Gastroesophageal sphincter (tissue), 4 donors: ENCODE measurements around the gene ZNF101. TPM values are rescaled to one million over a fixed set of nuclear protein-coding genes. Genes with fewer than 3 reads are reported as not detected.

Experiments
- ATAC-seq: fragments of 150-250 bp; one replicate; pipeline ENCODE4 v1.9.1; 2016; ENCODE audit warnings: mild to moderate bottlenecking, moderate library complexity
- H3K27ac ChIP-seq, 4 donors: fragments of 200-600 bp; sonication (generic) in 3 of 4; 1 replicate in 3 of 4; 2 replicates in 1 of 4; pipeline ENCODE4 v1.5.1; 2016 to 2019
- H3K27me3 ChIP-seq: fragments of 200-600 bp; sonication (generic); one replicate; pipeline ENCODE4 v1.5.1; 2019
- H3K36me3 ChIP-seq, 2 donors: fragments of 200-600 bp; sonication (generic); one replicate each; pipeline ENCODE4 v1.5.1; 2019; ENCODE audit warnings: control low read depth in 1 of 2
- H3K4me1 ChIP-seq, 3 donors: fragments of 200-600 bp; sonication (generic); 1 replicate in 2 of 3; 2 replicates in 1 of 3; pipeline ENCODE4 v1.5.1; 2016 to 2019; ENCODE audit warnings: control low read depth in 2 of 3
- H3K4me3 ChIP-seq, 2 donors: fragments of 200-600 bp; sonication (generic); one replicate each; pipeline ENCODE4 v1.5.1; 2019; ENCODE audit warnings: mild to moderate bottlenecking in 1 of 2, moderate library complexity in 1 of 2
- H3K9me3 ChIP-seq, 3 donors: fragments of 200-600 bp; sonication (generic); one replicate each; pipeline ENCODE4 v1.5.1; 2017 to 2019; ENCODE audit warnings: control low read depth in 2 of 3
- CTCF ChIP-seq, 4 experiments: fragments of 200-600 bp in 2 of 4; fragments of 450-650 bp in 2 of 4; sonication (generic) in 1 of 4; IDR thresholded peaks; one replicate each; pipeline ENCODE4 v1.5.1; 2017 to 2019; ENCODE audit warnings: antibody characterized with exemption in 4 of 4, mild to moderate bottlenecking in 2 of 4, moderate library complexity in 2 of 4
- EP300 ChIP-seq: sonication (generic); formaldehyde crosslinking; IDR thresholded peaks from one replicate; pipeline ENCODE4 v1.6.1; 2017; ENCODE audit warnings: antibody characterized with exemption, mild to moderate bottlenecking
- POLR2A ChIP-seq, 2 donors: fragments of 450-650 bp; IDR thresholded peaks; one replicate each; pipeline ENCODE4 v1.6.1; 2017; ENCODE audit warnings: antibody characterized with exemption in 2 of 2, mild to moderate bottlenecking in 2 of 2, moderate library complexity in 1 of 2
- POLR2AphosphoS5 ChIP-seq: sonication (generic); formaldehyde crosslinking; IDR thresholded peaks from one replicate; pipeline ENCODE4 v1.6.1; 2017; ENCODE audit warnings: antibody characterized with exemption
- WGBS, 2 donors: methylation state at CpG; one replicate each; pipeline ENCODE4 v1.1.5; 2018; ENCODE audit warnings: low coverage in 1 of 2; 5-methylcytosine and 5-hydroxymethylcytosine counted together
- total RNA-seq, 4 donors: library from RNA; depleted of rRNA; stranded (reverse); fragments of >200 nt; gene quantifications; one replicate each; pipeline ENCODE4 v1.1.0, GENCODE V29; 2016

Gene ZNF101
- total RNA-seq, 4 donors from 2014 or later = 2.5 to 7.6 (median 4.4) TPM

- Histone ChIP-seq H3K36me3 (peaks cover 0 to 54% of the 10 kb centered on the region in 2 donors), H3K4me3 (no peak overlapping the region), H3K4me1 (peaks cover 0 to 32% (median 18%) of the 10 kb centered on the region in 3 donors), H3K27ac (no peak overlapping the region), H3K27me3 (no peaks in the 10 kb centered on the region), H3K9me3 (no peaks in the 10 kb centered on the region)
- no peak for TF ChIP-seq POLR2A (IDR thresholded peaks at IDR 0.05)
- no peak for TF ChIP-seq CTCF (IDR thresholded peaks at IDR 0.05)
- no peak for TF ChIP-seq POLR2AphosphoS5
- no peak for TF ChIP-seq EP300
- ATAC-seq = no peak
- 44 to 92% methylated on average over 2 of the region's 10 CpGs for WGBS, 2 donors
These were observed 7.4 kb upstream of the ZNF101 start for GRCh38 chr19:19661141-19661674.

- Histone ChIP-seq H3K4me1 (peaks cover 0 to 32% (median 18%) of the 10 kb centered on the region in 3 donors), H3K36me3 (peaks cover 0 to 49% of the 10 kb centered on the region in 2 donors), H3K27me3 (no peaks in the 10 kb centered on the region), H3K9me3 (no peaks in the 10 kb centered on the region), H3K27ac (no peak overlapping the region), H3K4me3 (no peak overlapping the region)
- WGBS, 2 donors = 42 to 62% methylated on average over 2 to 11 of the region's 18 CpGs
- ATAC-seq = no peak
- no peak for TF ChIP-seq POLR2AphosphoS5
- no peak for TF ChIP-seq POLR2A (IDR thresholded peaks at IDR 0.05)
- TF ChIP-seq EP300 = no peak
- TF ChIP-seq CTCF (IDR thresholded peaks at IDR 0.05) = no peak
These were observed 6.9 kb upstream of the ZNF101 start for GRCh38 chr19:19661675-19662251.

- H3K9me3 ChIP-seq = no peaks in the 10 kb centered on the region
- TF ChIP-seq CTCF (IDR thresholded peaks at IDR 0.05) (no peak), POLR2AphosphoS5 (no peak), POLR2A (IDR thresholded peaks at IDR 0.05) (no peak), EP300 (no peak)
- peaks cover 0 to 43% of the 10 kb centered on the region in 2 donors for H3K36me3 ChIP-seq
- peak overlapping the region in 3 of 4 donors; percentile 87 to 95 (median 92) for H3K27ac ChIP-seq
- WGBS, 2 donors = 81 to 86% methylated on average over 5 to 7 of the region's 8 CpGs
- H3K4me3 ChIP-seq = peak overlapping the region in 1 of 2 donors; percentile 98
- ATAC-seq = no peak
- H3K4me1 ChIP-seq = peaks cover 0 to 32% (median 18%) of the 10 kb centered on the region in 3 donors
- no peaks in the 10 kb centered on the region for H3K27me3 ChIP-seq
These were observed 6.3 kb upstream of the ZNF101 start for GRCh38 chr19:19662344-19662743.

- no peak for ATAC-seq
- H3K4me1 ChIP-seq = peaks cover 0 to 32% (median 18%) of the 10 kb centered on the region in 3 donors
- TF ChIP-seq POLR2AphosphoS5 (no peak), CTCF (IDR thresholded peaks at IDR 0.05) (no peak), POLR2A (IDR thresholded peaks at IDR 0.05) (no peak), EP300 (no peak)
- H3K4me3 ChIP-seq = peak overlapping the region; percentile 78 to 98
- H3K27me3 ChIP-seq = no peaks in the 10 kb centered on the region
- H3K27ac ChIP-seq = peak overlapping the region; percentile 35 to 95 (median 90)
- H3K9me3 ChIP-seq = no peaks in the 10 kb centered on the region
- peaks cover 0 to 38% of the 10 kb centered on the region in 2 donors for H3K36me3 ChIP-seq
- 13 to 25% methylated on average over 7 to 9 of the region's 17 CpGs for WGBS, 2 donors
These were observed 5.8 kb upstream of the ZNF101 start for GRCh38 chr19:19662871-19663255.
